Ureter (tissue), 1 donor: ENCODE results near the gene MRPL21. TPM values are rescaled to one million over a fixed set of nuclear protein-coding genes. Genes with fewer than 3 reads are reported as not detected.
"Not testable (repeated sequence)": the region's sequence is repeated elsewhere in the genome, so short reads cannot be mapped to it uniquely, and the experiment has no call there.

Experiments
- DNase-seq: peaks from one replicate; pipeline ENCODE4 v3.0.0-alpha.2; 2020; ENCODE audit warnings: low spot score
- total RNA-seq: library from RNA; stranded (reverse); gene quantifications from one replicate; pipeline ENCODE4 v1.2.4, GENCODE V29; 2023
- donor health status: DM: yes; HTN: yes; CAD: no.

MRPL21 gene
- total RNA-seq, 1 donor from 2014 or later, result 57.5 TPM

DNA sequence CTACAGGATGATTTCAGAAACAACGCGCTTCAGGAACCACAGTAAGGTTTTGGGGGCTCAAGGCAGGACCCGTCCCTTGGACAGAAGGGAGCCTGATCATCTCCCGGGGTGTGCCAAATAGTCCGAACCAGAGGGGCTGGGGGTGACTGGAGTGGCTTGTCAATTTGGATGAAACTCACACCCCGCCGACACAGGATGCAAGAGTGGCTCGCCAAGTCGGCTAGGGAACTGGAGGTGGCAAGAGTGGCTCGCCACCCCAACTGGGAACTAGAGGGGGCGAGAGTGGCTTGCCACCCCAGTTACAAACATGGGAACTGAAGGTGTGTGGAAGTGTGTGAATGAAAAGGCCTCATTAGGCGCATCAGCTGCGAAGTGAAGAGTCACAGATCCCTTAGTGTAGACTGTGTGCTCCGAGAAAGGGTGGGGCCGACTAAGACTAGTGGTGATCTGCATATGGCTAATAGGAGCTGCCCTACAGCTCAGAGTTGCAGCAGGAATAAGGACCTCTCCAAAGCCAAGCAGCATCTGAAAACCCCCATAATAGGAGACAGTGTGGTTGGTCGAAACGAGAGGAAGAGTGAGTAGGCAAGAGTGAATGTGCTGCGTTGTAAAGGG, 35.3 kb downstream of the MRPL21 start:
- DNase-seq, result no peak

DNA sequence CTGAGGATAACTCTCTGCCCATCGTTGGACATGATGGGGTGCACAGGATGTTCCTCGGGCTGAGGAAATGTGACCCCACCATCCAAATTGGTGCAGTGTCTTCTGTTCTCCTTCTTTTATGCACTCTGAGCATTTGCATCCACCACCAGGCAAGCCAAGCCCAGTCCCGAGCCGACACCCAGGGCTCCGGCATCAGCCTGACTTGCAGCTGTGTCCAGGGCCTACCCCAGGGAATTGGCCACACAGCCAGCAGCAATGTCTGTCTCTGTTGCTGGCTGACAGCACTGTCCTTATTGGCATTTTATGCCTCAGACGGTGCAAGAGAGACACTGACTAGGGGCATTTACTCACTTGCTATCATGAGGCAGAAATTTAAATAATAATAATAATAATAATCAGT, 36.6 kb downstream of the MRPL21 start:
- no peak for DNase-seq

DNA sequence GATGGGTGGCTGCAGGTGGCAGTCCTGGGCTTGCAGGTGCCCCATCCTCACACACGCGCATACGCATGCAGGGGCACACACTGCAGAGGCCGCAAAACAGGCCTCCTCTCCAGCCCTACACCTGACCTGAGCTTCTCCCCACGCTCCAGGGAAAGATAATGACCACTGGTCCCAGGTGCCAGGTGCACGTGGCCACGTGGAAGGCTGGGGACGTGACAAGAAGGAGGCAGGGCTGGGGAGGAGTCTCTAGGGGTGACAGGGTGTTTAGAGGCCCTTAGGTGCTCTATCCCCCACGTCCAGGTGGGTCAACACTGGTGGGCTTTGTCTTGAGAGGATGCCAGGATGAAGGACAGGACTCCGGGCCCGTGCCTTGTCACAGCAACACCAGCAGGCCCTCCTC, 38.4 kb downstream of the MRPL21 start:
- DNase-seq, result no peak

DNA sequence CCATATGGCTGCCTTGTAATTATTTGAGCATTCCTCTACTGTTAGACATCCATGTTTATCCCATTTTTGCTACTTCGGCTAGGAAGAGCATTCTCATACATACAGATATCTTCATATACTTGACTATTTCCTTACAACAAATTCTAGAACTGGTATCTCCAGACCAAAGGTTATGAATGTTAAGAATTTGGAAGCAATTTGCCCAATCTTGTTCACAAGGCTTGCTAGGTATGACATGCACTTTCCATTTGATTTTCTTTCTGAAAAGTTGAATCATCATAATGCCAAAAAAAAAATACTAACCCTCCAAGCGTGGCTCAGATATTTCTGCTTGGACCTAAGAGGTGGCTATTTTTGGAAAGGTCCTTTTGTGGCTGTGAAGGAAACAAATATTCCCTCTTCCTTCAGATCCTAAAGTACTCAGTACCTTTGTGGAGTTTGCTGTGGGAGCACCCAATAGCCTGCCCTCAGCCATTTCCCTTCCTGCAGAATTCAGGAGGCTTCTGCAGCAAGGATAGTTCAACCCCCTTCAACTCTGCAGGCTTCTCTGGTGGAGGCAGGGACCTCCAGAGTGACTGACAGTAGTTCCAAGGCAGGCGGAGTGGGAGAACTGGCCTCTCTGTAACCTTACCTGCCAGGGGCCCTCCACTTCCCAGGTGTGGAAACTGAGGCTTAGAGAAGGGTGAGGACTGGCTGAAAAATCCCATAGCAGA, 39.9 kb downstream of the MRPL21 start:
- DNase-seq, result no peak

GRCh38 chr11:68862421-68862820, 41.2 kb downstream of the MRPL21 start:
- DNase-seq, result no peak

- DNase-seq, result no peak
Observed at GRCh38 chr11:68859123-68859522, 44.5 kb downstream of the MRPL21 start.

DNA sequence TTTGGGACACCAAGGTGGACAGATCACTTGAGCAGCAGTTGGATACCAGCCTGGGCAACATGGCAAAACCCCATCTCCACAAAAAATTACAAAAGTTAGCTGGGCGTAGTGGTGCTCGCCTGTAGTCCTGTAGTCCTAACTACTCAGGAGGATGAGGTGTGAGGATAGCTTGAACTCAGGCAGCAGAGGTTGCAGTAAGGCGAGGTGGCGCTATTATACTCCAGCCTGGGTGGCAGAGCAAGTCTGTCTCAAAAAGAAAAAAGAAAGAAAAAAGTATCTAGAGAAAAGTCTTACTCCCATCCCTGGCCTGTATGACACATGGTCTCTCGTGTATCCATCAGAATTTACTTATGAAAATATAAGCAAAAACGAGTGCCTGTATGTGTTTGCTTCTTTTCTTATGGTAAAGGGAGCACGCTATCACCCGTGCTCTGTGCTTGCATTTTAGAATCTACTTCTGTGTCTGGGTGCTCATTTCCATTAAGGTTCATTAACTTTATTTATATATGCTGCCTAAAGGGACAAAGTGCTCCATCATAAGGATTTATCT, 46.5 kb downstream of the MRPL21 start:
- no peak for DNase-seq

DNA sequence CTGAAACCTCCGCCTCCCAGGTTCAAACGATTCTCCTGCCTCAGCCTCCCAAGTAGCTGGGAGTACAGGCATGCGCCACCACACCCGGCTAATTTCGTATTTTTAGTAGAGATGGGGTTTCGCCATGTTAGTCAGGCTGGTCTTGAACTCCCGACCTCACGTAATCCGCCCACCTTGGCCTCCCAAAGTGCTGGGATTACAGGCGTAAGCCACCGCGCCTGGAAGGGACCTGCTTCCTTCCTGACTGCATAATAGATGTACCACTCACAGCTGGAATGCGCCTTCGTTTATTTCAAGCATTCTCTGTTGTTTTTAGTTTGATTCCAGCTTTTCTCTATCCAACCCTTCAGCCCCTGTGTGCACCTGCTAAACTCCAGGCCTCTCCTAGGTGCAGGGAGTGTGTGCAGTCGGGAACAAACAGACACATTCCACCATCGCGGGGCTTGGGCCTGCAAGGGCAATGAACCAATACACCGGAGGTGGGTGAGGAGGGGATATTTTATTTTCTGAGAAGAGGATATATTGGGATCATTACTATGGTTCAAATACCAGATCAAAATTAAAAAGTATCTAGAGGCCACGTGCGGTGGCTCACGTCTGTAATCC, 47.1 kb downstream of the MRPL21 start:
- DNase-seq, result not testable (repeated sequence)

DNA sequence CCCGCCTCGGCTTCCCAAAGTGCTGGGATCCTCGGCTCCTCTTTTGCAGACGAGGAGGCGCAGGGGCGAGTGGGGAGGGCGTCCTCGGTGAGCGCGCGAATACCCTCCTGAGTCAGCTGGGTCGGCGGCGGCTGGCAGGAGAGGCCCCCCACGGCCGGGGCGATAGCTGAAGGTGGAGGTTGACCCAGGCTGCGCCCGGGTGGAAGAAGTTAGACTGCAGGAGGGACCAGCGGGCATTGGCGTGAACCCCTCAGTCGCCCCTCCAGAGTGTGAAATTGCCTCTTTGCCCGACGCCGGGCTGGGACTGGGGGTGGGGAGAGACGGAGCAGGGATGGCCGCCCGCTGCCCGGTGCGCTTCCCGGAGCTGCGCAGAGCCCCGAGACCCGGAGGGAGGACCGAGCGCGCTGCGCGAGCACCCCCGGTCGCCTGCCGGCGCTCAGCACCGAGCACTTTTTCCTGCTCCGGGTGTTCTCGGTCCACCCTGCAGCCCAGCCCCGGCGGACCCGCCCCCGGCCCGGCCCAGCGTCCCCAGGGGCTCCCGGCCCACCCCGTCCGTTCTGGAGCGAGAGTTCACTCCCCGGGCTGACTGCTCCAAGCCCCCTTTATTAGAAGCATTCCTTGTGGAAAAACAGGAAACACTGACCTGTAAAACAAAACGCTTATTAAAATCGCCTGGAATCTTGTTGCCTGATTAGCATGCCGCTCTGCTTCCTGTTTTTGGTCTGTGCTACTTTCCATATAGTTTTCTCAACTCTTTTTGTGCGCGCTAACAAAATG, 48.2 kb downstream of the MRPL21 start:
- no peak for DNase-seq

DNA sequence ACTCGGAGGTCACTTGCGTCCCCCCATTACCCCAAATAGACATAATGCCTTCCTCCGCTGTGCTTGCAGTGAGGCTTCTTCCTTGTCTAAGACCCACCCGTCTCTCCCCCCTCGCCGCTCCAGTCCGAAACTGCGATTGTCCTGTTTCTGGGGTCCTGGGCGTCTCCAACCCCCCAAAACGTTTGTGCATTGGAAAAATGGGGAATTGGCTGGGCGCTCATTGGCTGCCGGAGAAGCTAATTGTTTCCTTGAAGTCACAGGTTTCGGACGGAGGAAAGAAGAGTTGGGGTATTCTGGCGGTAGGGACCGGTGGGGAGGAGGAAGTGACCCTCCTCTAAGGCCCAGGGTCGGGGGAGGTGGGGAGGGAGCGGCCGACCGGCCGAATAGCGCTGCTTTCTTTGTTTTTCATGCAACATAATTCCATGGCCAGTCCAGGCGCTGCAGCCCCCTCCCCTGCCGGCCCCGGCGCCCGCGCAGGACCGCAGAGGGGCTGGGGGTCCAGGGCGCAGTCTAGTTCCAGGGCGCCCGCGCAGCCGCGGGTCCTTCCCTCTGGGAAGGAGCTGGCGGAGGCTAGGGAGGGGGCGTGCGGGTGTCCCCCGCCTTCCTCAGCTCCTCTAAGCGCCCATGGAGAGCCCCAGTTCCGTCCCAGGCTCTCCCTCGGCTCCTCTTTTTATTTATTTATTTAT, 49.2 kb downstream of the MRPL21 start:
- DNase-seq, result no peak

DNA sequence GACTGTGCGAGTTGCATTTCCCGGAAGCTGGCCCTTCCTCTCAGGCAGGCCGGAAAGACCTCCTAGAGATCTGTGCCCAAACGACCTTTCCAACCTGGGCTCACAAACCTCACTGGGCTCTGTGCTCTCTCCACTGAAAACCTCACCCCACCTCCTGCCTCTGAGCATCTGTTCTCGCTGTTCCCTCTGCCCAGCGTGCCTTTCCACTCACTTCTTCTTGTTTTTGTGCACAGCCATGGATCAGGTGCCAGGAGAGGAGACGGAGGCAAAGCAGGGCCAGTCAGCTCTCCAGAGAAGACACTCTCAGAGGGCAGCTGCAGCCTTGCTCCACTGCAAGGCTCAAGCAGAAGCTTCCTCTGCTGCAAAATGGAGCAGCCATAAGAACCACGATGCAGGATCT, 51.0 kb downstream of the MRPL21 start:
- DNase-seq, result no peak

DNA sequence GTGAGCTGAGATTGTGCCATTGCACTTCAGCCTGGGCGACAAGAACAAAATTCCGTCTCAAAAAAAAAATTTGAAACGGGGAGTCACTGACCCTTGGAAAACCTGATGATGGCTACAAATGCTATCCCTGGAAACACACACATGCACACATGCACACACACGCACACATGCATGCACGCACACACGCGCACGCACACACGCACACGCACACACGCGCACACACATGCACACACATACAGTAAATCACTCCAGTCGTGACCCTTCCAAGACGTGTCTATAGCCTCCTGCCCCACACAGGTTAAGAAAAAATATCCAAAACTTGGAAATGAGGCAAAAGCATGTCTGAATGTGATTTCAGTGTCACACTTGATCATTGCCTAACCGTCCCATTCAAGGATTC, 55.2 kb downstream of the MRPL21 start:
- no peak for DNase-seq

- no peak for DNase-seq
Observed at GRCh38 chr11:68847395-68847794, 56.2 kb downstream of the MRPL21 start.

- DNase-seq, result no peak
Observed at GRCh38 chr11:68845351-68846002, 58.2 kb downstream of the MRPL21 start.

DNA sequence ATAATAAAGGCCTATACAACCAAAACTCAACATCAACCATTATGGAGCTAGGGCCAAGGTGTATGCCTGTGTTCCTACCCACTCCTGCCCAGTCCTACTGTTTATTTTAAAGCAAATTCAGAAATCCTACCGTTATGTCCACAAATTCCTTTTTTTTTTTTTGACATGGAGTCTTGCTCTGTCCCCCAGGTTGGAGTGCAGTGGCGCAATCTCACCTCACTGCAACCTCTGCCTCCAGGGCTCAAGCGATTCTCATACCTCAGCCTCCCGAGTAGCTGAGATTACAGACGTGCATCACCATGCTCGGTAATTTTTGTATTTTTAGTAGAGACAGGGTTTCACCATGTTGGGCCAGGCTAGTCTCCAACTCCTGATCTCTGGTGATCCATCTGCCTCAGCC, 58.8 kb downstream of the MRPL21 start:
- DNase-seq, result no peak

DNA sequence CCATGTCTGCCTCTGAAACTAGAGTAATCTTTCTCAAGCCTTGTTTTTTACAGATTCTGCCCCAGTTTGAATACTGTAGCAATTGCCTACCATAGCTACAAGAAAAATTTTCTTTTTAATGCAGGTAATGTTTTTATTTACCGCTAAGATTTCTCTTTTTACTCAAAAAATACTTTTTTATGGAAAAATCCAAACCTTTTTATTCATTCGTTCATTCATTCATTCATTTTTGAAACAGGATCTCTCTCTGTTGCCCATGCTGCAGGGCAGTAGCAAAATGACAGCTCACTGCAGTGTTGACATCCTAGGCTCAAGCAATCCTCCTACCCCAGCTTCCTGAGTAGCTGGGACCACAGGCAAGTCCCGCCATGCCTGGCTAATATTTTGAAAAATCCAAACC, 59.3 kb downstream of the MRPL21 start:
- DNase-seq, result no peak

DNA sequence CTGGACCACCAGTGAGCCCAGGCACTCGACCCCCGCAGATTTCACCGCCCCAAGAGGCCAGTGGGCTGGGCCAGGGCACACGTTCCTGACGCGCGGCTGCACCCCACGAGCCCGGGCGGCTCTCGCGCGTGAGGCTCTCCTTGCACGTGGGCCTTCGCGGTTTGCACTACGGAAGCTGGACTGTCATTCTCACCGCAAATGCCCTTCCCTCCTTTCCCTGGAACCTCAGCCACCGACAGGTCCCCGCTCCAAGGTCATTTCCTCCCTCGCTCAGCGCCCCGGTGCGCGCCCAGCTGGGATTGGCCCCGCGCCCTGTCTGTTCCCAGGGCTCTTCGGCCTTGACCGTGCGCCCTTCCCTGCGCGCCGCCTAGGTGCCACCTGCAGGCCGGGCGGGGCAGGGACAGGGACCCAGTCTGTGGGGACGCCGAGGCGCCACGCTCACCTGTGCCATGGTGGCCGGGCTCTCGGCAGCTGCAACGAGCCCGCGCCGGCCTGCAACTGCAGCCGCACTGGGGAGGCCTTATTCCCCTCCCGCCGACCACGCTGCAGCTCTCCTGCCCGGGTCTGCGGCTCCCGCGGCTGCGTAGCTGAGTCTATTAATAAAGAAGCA, 59.8 kb downstream of the MRPL21 start:
- peak; percentile 81 for DNase-seq

DNA sequence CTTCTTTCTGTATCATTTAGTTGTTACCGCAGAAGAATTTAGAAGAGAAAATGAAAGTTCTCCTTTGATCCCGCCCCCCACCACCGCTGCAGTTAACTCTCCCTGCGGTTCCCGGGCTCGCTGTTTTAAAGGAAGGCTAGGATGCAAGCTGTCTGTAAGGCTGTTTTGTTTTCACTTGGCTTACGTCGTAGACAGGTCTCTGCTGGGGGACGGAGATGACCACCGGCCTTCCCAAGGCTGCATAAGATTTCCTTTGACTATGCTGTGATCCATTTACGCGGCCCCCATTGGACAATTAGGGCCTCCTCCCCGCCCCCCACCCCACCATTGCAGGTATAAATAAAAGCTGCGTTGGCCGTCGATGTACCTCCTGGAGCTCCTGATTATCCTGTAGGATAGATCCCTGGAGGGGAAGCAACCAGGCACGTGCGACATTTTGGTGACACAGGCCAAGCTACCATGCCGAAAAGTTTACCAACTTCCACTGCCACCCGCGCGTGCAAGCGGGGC, 60.5 kb downstream of the MRPL21 start:
- no peak for DNase-seq

DNA sequence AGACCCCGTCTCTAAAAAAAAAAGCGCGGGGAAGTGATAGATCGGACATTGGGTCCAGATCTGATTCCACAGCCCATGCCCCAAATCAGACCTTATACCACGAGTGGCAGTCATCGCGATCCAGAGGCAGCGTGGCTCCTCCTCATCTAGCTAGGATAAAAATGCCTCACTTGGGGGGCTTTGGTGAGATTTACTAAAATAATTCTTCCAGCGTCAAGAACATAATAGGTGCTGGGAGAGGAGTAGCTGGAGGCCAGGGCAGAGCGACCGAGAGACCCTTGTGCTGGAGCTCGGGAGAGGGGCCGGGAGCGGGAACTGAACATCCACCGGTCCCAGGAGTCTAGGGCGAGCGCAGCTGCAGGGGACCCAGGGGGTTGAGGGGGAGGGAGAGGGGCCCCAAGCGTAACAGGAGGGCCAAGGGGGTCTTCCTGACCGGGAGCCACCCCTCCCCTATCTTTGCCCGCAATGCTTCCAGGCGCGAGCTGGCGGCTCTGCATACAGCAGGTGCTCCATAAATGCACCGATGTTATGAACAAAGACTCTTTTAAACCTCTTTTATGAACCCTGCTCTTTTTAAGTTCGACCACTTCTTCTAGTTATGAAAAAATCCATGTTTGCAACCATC, 61.1 kb downstream of the MRPL21 start:
- no peak for DNase-seq
